Skeletal muscle satellite cell (primary cell): Measurements from ENCODE around the gene PDIA6.

Experiments used
- H3K27me3 ChIP-seq: 2 replicates; pipeline ENCODE4 v1.7.0; 2013; ENCODE audit warnings: low read length; ENCODE audit not compliant: control insufficient read depth, insufficient read depth
- H3K36me3 ChIP-seq: 2 replicates; pipeline ENCODE4 v1.7.0; 2013; ENCODE audit warnings: mild to moderate bottlenecking, control low read depth, low read length; ENCODE audit not compliant: insufficient read depth
- H3K4me1 ChIP-seq: 2 replicates; pipeline ENCODE4 v1.7.0; 2013; ENCODE audit warnings: low read length; ENCODE audit not compliant: control insufficient read depth, insufficient read depth
- H3K4me2 ChIP-seq: 2 replicates; pipeline ENCODE4 v1.7.0; 2013; ENCODE audit warnings: mild to moderate bottlenecking, low read length
- H3K4me3 ChIP-seq: 2 replicates; pipeline ENCODE4 v1.7.0; 2013; ENCODE audit warnings: low read length
- H3K9ac ChIP-seq: 2 replicates; pipeline ENCODE4 v1.7.0; 2013; ENCODE audit warnings: mild to moderate bottlenecking, low read depth, low read length, moderate library complexity
- H3K9me3 ChIP-seq: replicated peaks from 2 replicates; pipeline ENCODE4 v1.7.0; 2013; ENCODE audit warnings: mild to moderate bottlenecking, control low read depth, low read length

The PDIA6 gene

GRCh38 chr2:10844097-10844496 lies 31.5 kb upstream of the PDIA6 start:
- H3K4me3 ChIP-seq = no peak overlapping the region
- no peaks in the 10 kb centered on the region for H3K36me3 ChIP-seq
- peaks cover 8% of the 10 kb centered on the region for H3K9me3 ChIP-seq
- peak overlapping the region; percentile 19 for H3K4me2 ChIP-seq
- H3K27me3 ChIP-seq = peaks cover 25% of the 10 kb centered on the region
- no peak overlapping the region for H3K9ac ChIP-seq
- peaks cover 3% of the 10 kb centered on the region for H3K4me1 ChIP-seq

GRCh38 chr2:10842506-10842905 lies 29.9 kb upstream of the PDIA6 start:
- Histone ChIP-seq H3K9ac (no peak overlapping the region), H3K27me3 (peaks cover 39% of the 10 kb centered on the region), H3K9me3 (peaks cover 8% of the 10 kb centered on the region), H3K4me2 (no peak overlapping the region), H3K4me3 (no peak overlapping the region), H3K4me1 (peaks cover 3% of the 10 kb centered on the region), H3K36me3 (no peaks in the 10 kb centered on the region)

GRCh38 chr2:10841547-10842219 lies 29.1 kb upstream of the PDIA6 start:
- H3K4me2 ChIP-seq = no peak overlapping the region
- peaks cover 38% of the 10 kb centered on the region for H3K27me3 ChIP-seq
- peaks cover 8% of the 10 kb centered on the region for H3K9me3 ChIP-seq
- no peaks in the 10 kb centered on the region for H3K36me3 ChIP-seq
- H3K4me3 ChIP-seq = no peak overlapping the region
- H3K4me1 ChIP-seq = peaks cover 3% of the 10 kb centered on the region
- H3K9ac ChIP-seq = no peak overlapping the region

DNA sequence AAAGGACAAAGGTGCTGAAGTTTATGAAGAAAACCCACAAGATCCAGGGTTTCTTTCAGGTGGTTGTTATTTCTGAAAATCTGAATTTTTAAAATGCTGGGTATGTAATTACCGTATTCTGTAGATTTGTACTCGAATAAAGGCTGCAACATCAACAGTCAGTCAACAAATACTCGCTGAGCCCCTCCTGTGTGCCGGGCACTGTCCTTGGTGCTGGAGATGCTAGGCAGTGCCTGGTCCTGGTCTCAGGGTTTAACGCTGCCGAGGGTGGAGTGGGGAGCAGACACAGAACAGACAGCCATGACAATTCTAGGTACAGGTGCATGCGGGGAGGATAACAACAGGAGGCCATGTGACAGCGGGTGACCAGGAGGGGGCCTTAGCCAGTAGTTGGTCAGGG lies 27.2 kb upstream of the PDIA6 start:
- peaks cover 8% of the 10 kb centered on the region for H3K9me3 ChIP-seq
- peaks cover 3% of the 10 kb centered on the region for H3K4me1 ChIP-seq
- no peak overlapping the region for H3K4me2 ChIP-seq
- H3K9ac ChIP-seq = no peak overlapping the region
- no peaks in the 10 kb centered on the region for H3K36me3 ChIP-seq
- H3K27me3 ChIP-seq = peaks cover 24% of the 10 kb centered on the region
- no peak overlapping the region for H3K4me3 ChIP-seq

- peaks cover 8% of the 10 kb centered on the region for H3K9me3 ChIP-seq
Measured at GRCh38 chr2:10838734-10839133, 26.1 kb upstream of the PDIA6 start.

DNA sequence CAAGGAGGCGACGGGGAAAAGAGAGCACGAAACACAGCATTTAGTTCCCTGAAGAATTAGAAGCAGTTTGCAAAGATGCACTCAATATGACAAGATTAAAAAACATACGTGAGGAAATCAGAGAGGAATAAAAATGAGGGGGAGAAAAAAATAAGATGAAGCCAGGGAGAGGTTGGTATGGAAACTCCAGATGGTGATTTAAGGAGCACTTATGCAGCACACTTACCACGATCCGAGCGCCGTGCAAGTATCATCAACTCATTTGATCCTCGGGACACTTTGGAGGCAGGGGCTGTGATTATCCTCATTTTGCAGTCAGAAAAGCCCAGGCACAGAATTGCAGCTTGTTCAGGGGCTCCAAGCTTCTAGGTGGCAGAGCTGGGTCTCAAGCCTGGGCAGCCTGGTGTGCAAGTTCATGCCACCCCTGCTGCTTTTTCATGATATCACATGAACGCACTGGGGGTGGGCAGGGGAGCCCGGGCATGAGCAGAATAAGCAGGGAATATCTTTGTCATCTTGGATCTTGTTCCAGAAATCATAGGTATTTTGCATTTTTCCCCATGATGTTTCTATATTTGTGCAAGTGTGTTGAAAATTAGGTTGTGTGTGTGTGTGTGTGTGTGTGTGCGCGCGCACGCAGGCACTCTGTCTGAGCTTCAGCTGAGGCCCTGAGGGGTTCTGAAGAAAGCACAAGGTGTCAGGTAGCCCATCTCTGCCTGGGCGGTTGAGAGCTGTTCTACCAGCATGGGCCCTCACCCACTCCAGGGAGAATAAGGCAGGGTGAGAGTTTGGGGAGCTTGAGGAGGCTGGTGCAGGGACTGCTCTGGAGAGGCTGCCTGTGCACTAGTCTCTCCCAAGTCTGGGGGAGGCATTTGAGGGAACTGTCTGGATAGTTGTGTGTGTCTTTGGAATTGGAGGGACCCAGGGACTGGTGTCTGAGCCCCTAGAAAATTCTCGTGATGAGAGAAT lies 25.0 kb upstream of the PDIA6 start:
- Histone ChIP-seq H3K9ac (no peak overlapping the region), H3K4me1 (no peaks in the 10 kb centered on the region), H3K4me2 (no peak overlapping the region), H3K9me3 (peaks cover 8% of the 10 kb centered on the region), H3K4me3 (no peak overlapping the region), H3K36me3 (no peaks in the 10 kb centered on the region), H3K27me3 (peaks cover 29% of the 10 kb centered on the region)

More at GRCh38 chr2:10838734-10839133, 26.1 kb upstream of the PDIA6 start:
- Histone ChIP-seq H3K27me3 (peaks cover 24% of the 10 kb centered on the region), H3K9ac (no peak overlapping the region), H3K36me3 (no peaks in the 10 kb centered on the region), H3K4me1 (no peaks in the 10 kb centered on the region), H3K4me3 (no peak overlapping the region), H3K4me2 (no peak overlapping the region)

GRCh38 chr2:10835052-10835970 lies 22.7 kb upstream of the PDIA6 start:
- H3K27me3 ChIP-seq = peaks cover 47% of the 10 kb centered on the region
- no peaks in the 10 kb centered on the region for H3K9me3 ChIP-seq

GRCh38 chr2:10834068-10834655 lies 21.6 kb upstream of the PDIA6 start:
- no peaks in the 10 kb centered on the region for H3K36me3 ChIP-seq
- H3K27me3 ChIP-seq = peaks cover 56% of the 10 kb centered on the region
- no peak overlapping the region for H3K4me3 ChIP-seq
- H3K4me2 ChIP-seq = no peak overlapping the region
- H3K9ac ChIP-seq = no peak overlapping the region
- H3K9me3 ChIP-seq = no peaks in the 10 kb centered on the region
- H3K4me1 ChIP-seq = peaks cover 2% of the 10 kb centered on the region

More at GRCh38 chr2:10835052-10835970, 22.7 kb upstream of the PDIA6 start:
- Histone ChIP-seq H3K4me3 (no peak overlapping the region), H3K4me2 (no peak overlapping the region), H3K36me3 (no peaks in the 10 kb centered on the region), H3K4me1 (peaks cover 2% of the 10 kb centered on the region), H3K9ac (no peak overlapping the region)

DNA sequence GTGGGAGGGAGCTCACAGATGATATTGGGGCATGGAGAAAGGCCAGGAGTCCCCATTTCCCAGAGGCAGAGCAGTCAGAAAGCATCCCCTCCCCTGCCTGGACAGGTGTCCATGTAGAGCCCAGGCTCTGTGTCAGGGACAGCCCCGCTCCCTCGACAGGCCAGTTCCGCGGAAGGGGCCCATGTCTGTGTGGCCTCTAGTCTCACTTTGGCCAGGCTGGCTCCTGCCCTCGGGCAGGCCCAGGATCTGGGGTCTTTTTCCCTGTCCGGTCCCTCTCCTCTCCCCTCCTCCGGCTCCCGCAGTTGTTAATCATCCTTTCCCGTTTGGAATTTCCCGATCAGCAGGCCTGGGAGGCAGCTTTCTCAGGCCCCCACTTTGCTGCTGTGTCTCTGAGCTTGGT lies 20.4 kb upstream of the PDIA6 start:
- Histone ChIP-seq H3K4me2 (no peak overlapping the region), H3K36me3 (no peaks in the 10 kb centered on the region), H3K9ac (no peak overlapping the region), H3K4me1 (peaks cover 2% of the 10 kb centered on the region), H3K4me3 (no peak overlapping the region), H3K27me3 (peaks cover 56% of the 10 kb centered on the region), H3K9me3 (no peaks in the 10 kb centered on the region)

DNA sequence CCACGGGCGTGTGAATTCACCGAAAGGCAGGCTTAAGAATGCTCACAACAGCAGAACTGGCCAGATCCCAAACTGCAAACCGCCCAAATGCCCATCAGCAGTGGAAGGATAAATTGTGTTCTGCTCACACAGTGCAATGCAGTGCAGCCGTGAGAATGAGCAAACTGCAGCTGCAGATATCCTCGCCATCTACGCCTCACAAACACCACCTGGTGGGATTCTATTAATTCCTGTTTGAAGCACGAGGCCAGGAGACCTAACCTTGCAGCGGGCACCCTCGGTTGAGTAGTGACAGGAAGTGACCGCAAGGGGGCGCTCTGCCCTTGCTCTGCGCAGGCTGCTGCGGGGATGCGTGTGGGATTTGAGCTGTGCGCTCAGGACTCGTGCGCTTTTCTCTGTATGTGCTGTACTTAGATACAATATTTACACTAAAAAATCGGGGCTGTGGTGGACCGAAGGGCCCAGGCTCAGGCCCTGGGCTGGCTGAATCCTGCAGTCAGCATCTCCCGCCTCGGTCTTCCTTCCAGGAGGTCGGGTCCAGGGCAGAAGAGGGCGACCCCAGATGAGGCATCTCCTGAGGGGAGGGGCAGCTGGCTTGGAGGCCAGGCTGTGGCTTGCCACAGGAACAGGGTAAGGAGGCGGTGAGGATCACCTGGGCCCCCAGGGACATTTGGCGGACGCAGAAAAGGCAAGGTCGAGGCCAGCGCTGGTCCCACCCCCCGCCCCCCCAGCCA lies 19.8 kb upstream of the PDIA6 start:
- peaks cover 52% of the 10 kb centered on the region for H3K27me3 ChIP-seq
- peak overlapping the region; percentile 19 for H3K4me2 ChIP-seq
- H3K36me3 ChIP-seq = no peaks in the 10 kb centered on the region
- peaks cover 2% of the 10 kb centered on the region for H3K4me1 ChIP-seq
- no peaks in the 10 kb centered on the region for H3K9me3 ChIP-seq
- H3K4me3 ChIP-seq = no peak overlapping the region
- no peak overlapping the region for H3K9ac ChIP-seq
